ENCODE data around the gene SSUH2. TPM values are rescaled to one million over a fixed set of nuclear protein-coding genes. Genes with fewer than 3 reads are reported as not detected.

SSUH2 gene
- total and polyA plus RNA-seq, 2 of the 4 experiments (the other 2 are of a cell fraction): 0.10 TPM; not detected in 1

GRCh38 chr3:8642001-8642400 lies 2.6 kb downstream of the SSUH2 start:
- H2AFZ ChIP-seq (replicated peaks; ENCODE audit: low read length, poor library complexity): no peak overlapping the region
- no TSS peak for BruUV-seq (replicated peaks)

More at GRCh38 chr3:8642001-8642400, 2.6 kb downstream of the SSUH2 start:
- Histone ChIP-seq H3K4me3 (ENCODE audit: insufficient read depth, low read depth, low read length) (no peak overlapping the region), H2AK5ac (ENCODE audit: low read depth, low read length) (no peak overlapping the region), H3K9ac (ENCODE audit: low read depth, low read length) (no peak overlapping the region), H3K79me1 (ENCODE audit: low read depth in 1 of 2, low read length in 2 of 2) (no peaks in the 10 kb centered on the region), H2BK120ac (ENCODE audit: low read depth, low read length) (no peak overlapping the region), H3K27ac (ENCODE audit: insufficient read depth, low read length) (no peak overlapping the region), H3K27me3 (ENCODE audit: control insufficient read depth, insufficient read depth, low read length) (peaks cover 45% of the 10 kb centered on the region), H3K4me1 (ENCODE audit: control insufficient read depth, insufficient read depth, low read length) (no peaks in the 10 kb centered on the region), H4K8ac (ENCODE audit: low read depth in 2 of 2, low read length in 2 of 2) (no peak overlapping the region), H4K91ac (ENCODE audit: insufficient read depth, low read depth, low read length) (no peak overlapping the region), H3K56ac (ENCODE audit: extremely low read depth, insufficient read depth, low read length) (no peak overlapping the region), H2BK15ac (ENCODE audit: low read depth, low read length) (no peak overlapping the region), H3K9me3 (ENCODE audit: control insufficient read depth, insufficient read depth, low read length) (no peaks in the 10 kb centered on the region), H3K23ac (ENCODE audit: low read depth, low read length) (no peak overlapping the region), H3K4ac (ENCODE audit: low read depth, low read length) (no peak overlapping the region), H3K9me1 (ENCODE audit: insufficient read depth, low read length) (no peaks in the 10 kb centered on the region), H3K14ac (replicated peaks; ENCODE audit: low read depth, low read length) (no peak overlapping the region), H3K36me3 (ENCODE audit: control insufficient read depth, insufficient read depth, low read length) (no peaks in the 10 kb centered on the region), H2BK5ac (ENCODE audit: low read depth, low read length, poor library complexity, severe bottlenecking) (no peak overlapping the region), H3K18ac (ENCODE audit: low read depth, low read length) (no peak overlapping the region), H4K20me1 (ENCODE audit: insufficient read depth, low read length) (no peaks in the 10 kb centered on the region), H2AK9ac (replicated peaks; ENCODE audit: low read depth, low read length, poor library complexity) (no peak overlapping the region), H2BK20ac (ENCODE audit: low read depth, low read length) (no peak overlapping the region), H3K4me2 (ENCODE audit: low read depth, low read length) (no peak overlapping the region), H4K5ac (ENCODE audit: low read depth, low read length) (no peak overlapping the region)
- dilution Hi-C loops (cut with HindIII; ENCODE audit: low sequenced_read_pairs, unreplicated experiment): no loop called here
- in situ Hi-C loops (cut with MboI; ENCODE audit: low sequenced_read_pairs): no loop called here
- ChIA-PET POLR2A (ENCODE audit: unreplicated experiment) (no interaction called here), CTCF (no interaction called here)
- DNase-seq: no peak
- no peak for ATAC-seq (ENCODE audit: low read depth)
- TF ChIP-seq USF2 (IDR thresholded peaks at IDR 0.05; ENCODE audit: low read depth, low read length) (no peak), BHLHE40 (IDR thresholded peaks at IDR 0.05; ENCODE audit: low read depth, low read length) (no peak), ELK1 (IDR thresholded peaks at IDR 0.05; ENCODE audit: borderline replicate concordance, low read depth, low read length) (no peak), RFX5 (IDR thresholded peaks at IDR 0.05; ENCODE audit: low read depth, low read length) (no peak), RCOR1 (IDR thresholded peaks at IDR 0.05; ENCODE audit: insufficient replicate concordance, low read length) (no peak)
- WGBS, 2 experiments (ENCODE audit: extremely low coverage in 2 of 2, insufficient read length in 1 of 2): no CpG with 5 or more reads among the region's 2 CpGs
- intact Hi-C loops (cut with micrococcal nuclease): no loop called here
